Measurements from ENCODE around the gene RASSF3.

Gene RASSF3

DNA sequence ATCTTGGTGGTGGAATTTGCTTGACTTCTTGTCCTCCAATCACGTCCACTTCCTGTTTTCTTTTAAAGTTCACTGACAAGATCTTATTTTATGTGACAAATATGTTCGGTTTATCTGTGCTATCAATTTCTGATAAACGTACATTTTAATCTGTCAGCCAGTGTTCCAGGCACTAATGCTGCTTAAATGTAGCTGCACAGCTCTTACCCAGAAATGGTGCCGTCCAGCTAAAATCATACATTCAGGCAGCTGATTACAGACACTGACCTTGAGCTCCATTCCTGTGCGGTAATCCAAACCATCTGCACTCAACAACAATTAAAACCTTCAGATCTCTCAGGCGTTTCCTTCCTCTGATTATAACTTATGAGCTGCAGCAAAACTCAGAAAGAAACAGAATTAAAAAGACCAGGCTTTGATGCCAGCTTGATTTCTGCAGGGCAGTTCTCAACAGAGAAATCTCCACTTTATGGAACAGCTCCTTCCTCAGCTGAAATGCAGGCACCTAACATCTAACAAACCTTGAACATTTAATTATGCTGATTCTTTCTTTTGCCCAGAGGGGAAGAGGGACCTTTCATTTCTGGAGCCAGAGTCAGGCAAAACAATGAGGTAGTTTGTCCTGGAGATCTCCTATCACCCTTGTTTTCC is 26.4 kb upstream of the RASSF3 start:
- Histone ChIP-seq H3K27ac (ENCODE audit: low read length) (no peak overlapping the region), H3K4me2 (ENCODE audit: low read length) (no peak overlapping the region), H3K9ac (ENCODE audit: low read length) (no peak overlapping the region), H3K9me3 (ENCODE audit: insufficient read depth, low read length) (no peaks in the 10 kb centered on the region), H3K27me3 (ENCODE audit: low read depth, low read length) (0 out of 2 replicates have a peak, but pooled peaks cover 7% of the 10 kb centered on the region), H4K20me1 (ENCODE audit: insufficient read depth, low read length) (no peaks in the 10 kb centered on the region), H3K36me3 (replicated peaks; ENCODE audit: low read depth, low read length) (no peaks in the 10 kb centered on the region), H2AFZ (ENCODE audit: low read depth, low read length) (peak overlapping the region; percentile 63), H3K79me2 (ENCODE audit: low read length) (no peaks in the 10 kb centered on the region), H3K4me3 (ENCODE audit: low read length) (no peak overlapping the region), H3K4me1 (ENCODE audit: low read length) (0 out of 2 replicates have a peak, but pooled peaks cover 4% of the 10 kb centered on the region)
- TF ChIP-seq, protein P1, sequence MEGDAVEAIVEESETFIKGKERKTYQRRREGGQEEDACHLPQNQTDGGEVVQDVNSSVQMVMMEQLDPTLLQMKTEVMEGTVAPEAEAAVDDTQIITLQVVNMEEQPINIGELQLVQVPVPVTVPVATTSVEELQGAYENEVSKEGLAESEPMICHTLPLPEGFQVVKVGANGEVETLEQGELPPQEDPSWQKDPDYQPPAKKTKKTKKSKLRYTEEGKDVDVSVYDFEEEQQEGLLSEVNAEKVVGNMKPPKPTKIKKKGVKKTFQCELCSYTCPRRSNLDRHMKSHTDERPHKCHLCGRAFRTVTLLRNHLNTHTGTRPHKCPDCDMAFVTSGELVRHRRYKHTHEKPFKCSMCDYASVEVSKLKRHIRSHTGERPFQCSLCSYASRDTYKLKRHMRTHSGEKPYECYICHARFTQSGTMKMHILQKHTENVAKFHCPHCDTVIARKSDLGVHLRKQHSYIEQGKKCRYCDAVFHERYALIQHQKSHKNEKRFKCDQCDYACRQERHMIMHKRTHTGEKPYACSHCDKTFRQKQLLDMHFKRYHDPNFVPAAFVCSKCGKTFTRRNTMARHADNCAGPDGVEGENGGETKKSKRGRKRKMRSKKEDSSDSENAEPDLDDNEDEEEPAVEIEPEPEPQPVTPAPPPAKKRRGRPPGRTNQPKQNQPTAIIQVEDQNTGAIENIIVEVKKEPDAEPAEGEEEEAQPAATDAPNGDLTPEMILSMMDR (IDR thresholded peaks at IDR 0.05; ENCODE audit: low read depth, low read length): no peak
- no peak for TF ChIP-seq EZH2phosphoT487 (IDR thresholded peaks at IDR 0.05; ENCODE audit: low read depth)

DNA sequence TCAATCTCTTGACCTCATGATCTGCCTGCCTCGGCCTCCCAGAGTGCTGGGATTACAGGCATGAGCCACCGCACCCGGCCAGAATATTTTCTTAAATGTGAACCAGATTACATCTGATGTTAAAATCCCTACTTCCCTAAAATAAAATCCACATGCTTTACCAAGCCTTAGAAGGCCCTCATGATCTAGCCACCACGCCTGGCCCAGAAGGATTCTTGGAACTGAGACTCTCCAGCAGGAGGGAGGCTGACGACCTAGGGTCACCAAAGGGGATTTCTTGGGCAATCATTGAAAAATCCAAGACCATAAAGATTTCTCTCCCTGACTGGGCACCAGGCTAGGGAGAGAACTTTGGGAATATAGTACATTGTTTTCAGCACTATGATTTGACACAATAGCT is 25.2 kb upstream of the RASSF3 start:
- TF ChIP-seq, protein P1 (IDR thresholded peaks at IDR 0.05; ENCODE audit: low read depth, low read length): no peak
- TF ChIP-seq EZH2phosphoT487 (IDR thresholded peaks at IDR 0.05; ENCODE audit: low read depth): no peak
- no peak overlapping the region for H3K4me3 ChIP-seq (ENCODE audit: low read length)
- no peaks in the 10 kb centered on the region for H3K79me2 ChIP-seq (ENCODE audit: low read length)
- H3K27ac ChIP-seq (ENCODE audit: low read length): no peak overlapping the region
- H3K4me2 ChIP-seq (ENCODE audit: low read length): no peak overlapping the region
- 0 out of 2 replicates have a peak, but pooled peaks cover 4% of the 10 kb centered on the region for H3K4me1 ChIP-seq (ENCODE audit: low read length)
- 0 out of 2 replicates have a peak, but pooled peaks cover 7% of the 10 kb centered on the region for H3K27me3 ChIP-seq (ENCODE audit: low read depth, low read length)
- no peaks in the 10 kb centered on the region for H4K20me1 ChIP-seq (ENCODE audit: insufficient read depth, low read length)
- H3K9ac ChIP-seq (ENCODE audit: low read length): no peak overlapping the region
- no peaks in the 10 kb centered on the region for H3K9me3 ChIP-seq (ENCODE audit: insufficient read depth, low read length)
- no peak overlapping the region for H2AFZ ChIP-seq (ENCODE audit: low read depth, low read length)
- no peaks in the 10 kb centered on the region for H3K36me3 ChIP-seq (replicated peaks; ENCODE audit: low read depth, low read length)

DNA sequence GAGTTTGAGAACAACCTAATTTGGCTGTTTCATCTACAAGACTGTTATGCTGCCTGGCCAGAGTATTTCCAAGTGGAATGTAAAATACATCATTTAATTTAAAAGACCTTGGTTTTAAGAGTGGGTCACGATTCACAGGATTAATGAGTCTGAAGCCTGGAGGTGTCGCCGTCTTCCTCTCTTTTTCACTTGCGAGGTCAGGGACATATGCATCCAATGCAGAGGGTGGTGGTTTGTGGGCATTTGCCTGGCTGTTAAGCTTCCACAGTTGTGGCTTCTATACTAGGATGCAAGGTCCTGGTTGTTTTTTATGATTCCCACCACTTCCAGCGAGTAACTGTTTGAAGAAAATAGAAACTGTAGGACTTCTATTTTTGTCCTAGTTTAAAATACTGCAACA is 22.8 kb upstream of the RASSF3 start:
- Histone ChIP-seq H3K4me3 (ENCODE audit: low read length) (no peak overlapping the region), H3K4me2 (ENCODE audit: low read length) (no peak overlapping the region), H3K9ac (ENCODE audit: low read length) (no peak overlapping the region), H3K27me3 (ENCODE audit: low read depth, low read length) (0 out of 2 replicates have a peak, but pooled peaks cover 7% of the 10 kb centered on the region), H3K4me1 (ENCODE audit: low read length) (0 out of 2 replicates have a peak, but pooled peaks cover 4% of the 10 kb centered on the region), H3K27ac (ENCODE audit: low read length) (no peak overlapping the region), H2AFZ (ENCODE audit: low read depth, low read length) (no peak overlapping the region), H3K79me2 (ENCODE audit: low read length) (no peaks in the 10 kb centered on the region), H4K20me1 (ENCODE audit: insufficient read depth, low read length) (no peaks in the 10 kb centered on the region), H3K36me3 (replicated peaks; ENCODE audit: low read depth, low read length) (no peaks in the 10 kb centered on the region), H3K9me3 (ENCODE audit: insufficient read depth, low read length) (no peaks in the 10 kb centered on the region)
- TF ChIP-seq, protein P1 (IDR thresholded peaks at IDR 0.05; ENCODE audit: low read depth, low read length): no peak
- no peak for TF ChIP-seq EZH2phosphoT487 (IDR thresholded peaks at IDR 0.05; ENCODE audit: low read depth)

DNA sequence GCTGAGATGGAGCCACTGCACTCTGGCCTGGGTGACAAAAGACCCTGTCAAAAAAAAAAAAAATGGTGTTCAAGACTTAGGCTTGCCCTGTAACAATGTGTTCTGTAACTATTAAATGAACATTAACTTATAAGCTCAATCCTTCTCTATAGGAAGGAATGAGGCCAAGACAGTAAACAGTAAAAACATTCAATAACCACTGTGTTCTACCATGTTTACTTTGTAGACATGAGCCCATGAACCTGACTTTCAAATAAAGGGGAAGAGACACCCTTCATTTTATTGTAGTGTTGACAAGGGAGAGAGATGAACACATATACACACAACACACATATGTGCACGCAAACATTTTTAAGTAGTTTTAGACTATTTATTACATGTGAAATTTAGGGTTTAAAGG is 20.1 kb upstream of the RASSF3 start:
- H3K9me3 ChIP-seq (ENCODE audit: insufficient read depth, low read length): no peaks in the 10 kb centered on the region
- no peaks in the 10 kb centered on the region for H3K27me3 ChIP-seq (ENCODE audit: low read depth, low read length)
- H3K4me2 ChIP-seq (ENCODE audit: low read length): no peak overlapping the region
- no peaks in the 10 kb centered on the region for H3K79me2 ChIP-seq (ENCODE audit: low read length)
- H3K27ac ChIP-seq (ENCODE audit: low read length): no peak overlapping the region
- no peaks in the 10 kb centered on the region for H3K4me1 ChIP-seq (ENCODE audit: low read length)
- TF ChIP-seq EZH2phosphoT487 (IDR thresholded peaks at IDR 0.05; ENCODE audit: low read depth): no peak
- TF ChIP-seq, protein P1 (IDR thresholded peaks at IDR 0.05; ENCODE audit: low read depth, low read length): no peak
- no peak overlapping the region for H3K9ac ChIP-seq (ENCODE audit: low read length)
- H3K36me3 ChIP-seq (replicated peaks; ENCODE audit: low read depth, low read length): no peaks in the 10 kb centered on the region
- no peaks in the 10 kb centered on the region for H4K20me1 ChIP-seq (ENCODE audit: insufficient read depth, low read length)
- H3K4me3 ChIP-seq (ENCODE audit: low read length): no peak overlapping the region
- no peak overlapping the region for H2AFZ ChIP-seq (ENCODE audit: low read depth, low read length)

Data from OCI-LY3 (cell line).